Measurements from ENCODE around the gene TRIM58.

TRIM58 gene

DNA sequence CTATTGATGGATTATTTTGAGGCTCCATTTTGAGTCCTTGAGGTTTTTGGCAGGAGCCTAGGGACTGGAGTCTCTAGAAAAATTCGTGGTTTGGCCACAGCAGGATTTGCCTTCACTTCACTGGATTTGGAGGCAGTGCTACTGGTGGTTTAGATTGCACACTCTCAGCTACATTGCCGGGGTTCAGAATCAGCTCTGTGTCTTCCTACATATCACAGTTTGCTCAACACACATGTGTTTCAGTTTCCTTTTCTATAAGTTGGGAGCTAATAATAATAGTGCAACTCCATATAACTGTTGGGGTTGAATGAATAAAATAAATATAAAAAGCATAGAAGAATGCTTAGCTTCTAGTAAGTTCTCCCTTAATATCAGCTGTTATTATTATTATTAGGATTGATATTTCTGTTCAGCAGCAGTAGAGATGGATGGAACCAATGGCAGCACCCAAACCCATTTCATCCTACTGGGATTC, 38.2 kb downstream of the TRIM58 start, which contains the start of gene OR2W3:
Gene OR2W3, plus strand, starts transcription at position 425 of the 475 bp plus-strand sequence. Its CDS starts 0 bp downstream, at position 425.
- no peak for DNase-seq

DNA sequence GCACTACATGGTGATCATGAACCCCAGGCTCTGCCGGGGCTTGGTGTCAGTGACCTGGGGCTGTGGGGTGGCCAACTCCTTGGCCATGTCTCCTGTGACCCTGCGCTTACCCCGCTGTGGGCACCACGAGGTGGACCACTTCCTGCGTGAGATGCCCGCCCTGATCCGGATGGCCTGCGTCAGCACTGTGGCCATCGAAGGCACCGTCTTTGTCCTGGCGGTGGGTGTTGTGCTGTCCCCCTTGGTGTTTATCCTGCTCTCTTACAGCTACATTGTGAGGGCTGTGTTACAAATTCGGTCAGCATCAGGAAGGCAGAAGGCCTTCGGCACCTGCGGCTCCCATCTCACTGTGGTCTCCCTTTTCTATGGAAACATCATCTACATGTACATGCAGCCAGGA, 39.0 kb downstream of the TRIM58 start:
- no peak for DNase-seq

DNA sequence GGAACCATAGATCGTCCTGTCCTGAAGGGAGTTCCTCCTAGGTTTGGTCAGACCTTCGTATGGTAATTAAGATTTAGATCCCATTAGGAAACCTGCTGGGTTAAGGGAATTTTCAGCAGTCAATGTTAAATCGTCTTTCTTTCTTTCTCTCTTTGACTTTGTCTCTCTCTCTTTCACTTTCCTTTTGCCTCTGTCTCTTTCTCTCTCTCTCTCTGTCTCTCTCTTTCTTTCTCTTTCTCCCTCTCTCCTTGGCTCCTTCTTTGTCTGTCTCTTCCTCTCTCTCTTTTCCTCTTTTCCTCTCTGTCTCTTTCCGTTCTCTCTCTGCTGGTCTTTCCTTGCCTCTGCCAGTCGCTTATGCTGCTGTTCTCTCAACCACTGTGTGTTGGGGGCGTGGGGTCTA, 47.1 kb downstream of the TRIM58 start:
- DNase-seq = no peak

DNA sequence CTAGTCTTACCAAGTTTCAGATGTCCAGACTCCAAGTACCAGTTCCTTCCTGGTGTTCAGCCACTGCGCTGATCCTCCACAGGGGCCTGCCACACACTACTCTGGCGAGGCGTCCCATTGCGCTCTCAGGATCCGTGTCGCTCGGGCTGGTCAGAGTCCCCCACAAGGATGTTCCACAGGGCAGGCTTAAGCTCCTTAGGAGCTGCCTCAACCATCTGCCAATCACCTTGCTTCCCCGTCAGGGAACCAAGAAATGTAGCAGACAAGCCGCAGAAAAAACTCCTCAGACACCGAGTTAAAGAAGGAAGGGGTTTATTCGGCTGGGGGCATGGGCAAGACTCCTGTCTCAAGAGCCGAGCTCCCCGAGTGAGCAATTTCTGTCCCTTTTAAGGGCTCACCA, 48.2 kb downstream of the TRIM58 start:
- no peak for DNase-seq

DNA sequence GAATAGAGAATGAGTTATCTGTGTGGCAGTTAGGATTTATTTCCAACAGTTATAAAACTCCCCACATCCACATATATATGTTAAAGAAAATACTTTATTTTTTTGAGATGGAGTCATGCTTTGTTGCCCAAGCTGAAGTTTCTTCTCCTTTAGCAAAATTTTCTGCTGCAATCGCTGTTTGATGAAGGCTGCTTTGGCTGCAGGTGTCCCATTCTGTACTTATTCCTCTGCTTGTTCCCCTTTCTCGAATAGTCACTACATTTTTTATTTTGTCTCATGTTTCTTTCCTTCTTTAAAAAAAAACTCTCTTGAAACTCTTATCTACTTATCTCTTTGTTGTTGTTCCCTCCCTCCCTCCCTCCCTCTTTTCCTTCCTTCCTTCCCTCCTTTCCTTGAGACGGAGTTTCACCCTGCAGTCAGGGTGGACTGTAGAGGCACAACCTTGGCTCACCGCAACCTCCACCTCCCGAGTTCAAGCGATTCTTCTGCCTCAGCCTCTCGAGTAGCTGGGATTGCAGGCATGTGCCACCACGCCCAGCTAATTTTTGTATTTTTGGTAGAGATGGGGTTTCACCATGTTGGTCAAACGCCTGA, 49.0 kb downstream of the TRIM58 start:
- no peak for DNase-seq

DNA sequence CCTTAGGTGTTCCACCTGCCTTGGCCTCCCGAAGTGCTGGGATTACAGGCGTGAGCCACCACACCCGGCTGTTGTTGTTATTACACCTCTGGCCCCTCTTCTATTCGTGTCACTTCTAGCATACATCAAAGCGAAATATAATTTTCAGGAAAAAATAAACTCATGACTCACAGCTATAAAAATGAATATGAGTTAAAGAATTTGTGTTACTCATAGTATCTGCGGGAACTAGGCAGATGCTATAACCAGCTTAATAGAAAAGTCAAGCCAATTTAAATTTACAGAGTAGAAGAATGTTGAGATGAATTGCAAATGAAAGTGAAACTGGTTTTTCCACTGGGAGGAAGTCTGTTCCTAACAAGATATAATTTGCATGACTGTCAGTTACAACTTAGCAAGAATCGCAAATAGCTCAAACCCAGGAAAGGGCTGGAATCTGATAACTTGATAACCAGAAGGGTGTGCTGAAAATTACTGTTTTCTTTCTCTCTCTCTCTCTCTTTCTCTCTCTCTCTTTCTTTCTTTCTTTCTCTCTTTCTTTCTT, 49.6 kb downstream of the TRIM58 start:
- DNase-seq = peak; percentile 30

DNA sequence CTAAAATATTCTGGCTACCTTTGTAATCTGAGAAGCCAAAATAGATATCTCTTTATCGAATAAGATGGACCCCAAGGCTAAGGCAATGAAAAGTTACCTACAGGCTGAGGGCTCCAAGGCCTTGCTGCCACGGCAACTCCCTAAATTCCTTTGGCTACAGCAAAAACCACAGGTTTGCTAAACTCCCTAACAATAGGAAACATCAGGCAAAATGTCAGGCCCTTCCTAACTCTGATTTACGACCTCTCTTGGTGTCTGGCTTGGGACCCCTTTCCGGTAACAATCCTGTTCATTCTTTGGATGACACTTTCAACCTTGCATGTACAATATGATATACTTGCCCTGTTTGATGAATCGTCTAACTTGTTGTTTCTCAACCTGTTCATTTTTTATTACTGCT, 51.8 kb downstream of the TRIM58 start:
- no peak for DNase-seq

DNA sequence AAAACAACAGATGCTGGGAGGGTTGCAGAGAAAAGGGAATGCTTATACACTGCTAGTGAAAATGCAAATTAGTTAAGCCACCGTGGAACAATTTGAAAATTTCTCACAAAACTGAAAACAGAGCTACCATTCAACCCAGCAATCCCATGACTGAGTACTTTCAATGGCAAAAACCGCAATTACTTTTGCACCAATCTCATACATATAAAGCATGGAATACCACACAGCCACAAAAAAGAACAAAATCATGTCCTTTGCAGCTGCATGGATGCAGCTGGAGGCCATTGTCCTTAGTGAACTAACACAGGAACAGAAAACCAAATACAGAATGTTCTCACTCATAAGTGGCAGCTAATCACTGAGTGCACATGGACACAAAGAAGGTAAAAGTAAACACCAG, 56.8 kb downstream of the TRIM58 start:
- DNase-seq = no peak

DNA sequence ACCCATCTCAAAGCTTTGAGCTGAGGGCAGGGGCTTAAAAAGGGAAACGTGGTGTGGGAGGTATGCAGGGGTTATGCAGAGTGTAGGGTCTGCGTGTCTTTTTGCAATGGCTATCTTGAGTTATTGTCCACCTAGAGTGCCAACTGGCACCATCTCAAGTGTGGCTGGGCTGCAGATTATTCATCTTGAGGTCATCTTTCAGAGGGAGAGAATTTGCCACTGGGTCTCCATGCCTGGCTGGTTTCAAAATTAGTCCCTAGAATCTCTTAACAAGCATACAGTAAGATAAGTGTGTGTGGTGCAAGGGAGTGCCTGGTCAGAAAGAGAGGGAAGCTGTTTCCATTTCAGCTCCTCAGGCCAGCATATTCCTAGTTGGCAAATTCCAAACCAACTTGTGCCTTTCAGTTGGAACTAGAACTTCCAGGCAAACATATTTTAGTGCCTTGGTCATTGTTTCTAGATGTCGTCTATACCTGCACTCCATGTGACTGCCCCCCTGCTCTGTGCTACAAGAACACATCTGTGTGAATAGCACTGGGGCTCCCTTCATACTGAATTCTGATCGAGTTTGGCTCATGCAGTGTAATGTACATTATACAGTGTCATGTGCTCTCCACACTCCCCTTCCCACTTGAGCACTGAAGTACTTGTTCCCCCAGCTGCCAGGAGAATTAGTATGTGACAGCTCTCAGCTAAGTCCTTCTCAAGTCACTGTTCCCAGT, 58.1 kb downstream of the TRIM58 start:
- no peak for DNase-seq

DNA sequence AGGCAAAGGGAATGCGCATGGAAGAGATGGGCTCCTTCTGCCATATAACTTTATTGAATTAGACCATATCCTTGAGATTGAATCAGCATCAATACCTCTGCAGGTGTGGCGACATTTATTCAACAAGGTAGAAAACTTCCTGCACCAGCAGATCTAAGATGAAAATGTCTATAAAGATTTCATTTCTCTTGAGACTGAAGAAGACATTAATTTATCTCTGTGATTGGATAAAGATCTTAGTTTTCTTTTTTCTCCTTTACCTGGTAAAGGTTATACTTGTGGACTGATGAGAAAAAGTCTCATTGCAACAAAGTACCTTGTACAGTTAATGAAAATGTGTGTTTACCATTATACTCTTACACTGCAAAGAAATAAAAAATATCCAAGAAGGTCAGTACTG, 63.0 kb downstream of the TRIM58 start, which contains the start of gene OR2T8:
Gene OR2T8, plus strand, starts transcription at position 301 of the 400 bp plus-strand sequence. CDS start 766 bp downstream, outside the sequence.
- DNase-seq = no peak

DNA sequence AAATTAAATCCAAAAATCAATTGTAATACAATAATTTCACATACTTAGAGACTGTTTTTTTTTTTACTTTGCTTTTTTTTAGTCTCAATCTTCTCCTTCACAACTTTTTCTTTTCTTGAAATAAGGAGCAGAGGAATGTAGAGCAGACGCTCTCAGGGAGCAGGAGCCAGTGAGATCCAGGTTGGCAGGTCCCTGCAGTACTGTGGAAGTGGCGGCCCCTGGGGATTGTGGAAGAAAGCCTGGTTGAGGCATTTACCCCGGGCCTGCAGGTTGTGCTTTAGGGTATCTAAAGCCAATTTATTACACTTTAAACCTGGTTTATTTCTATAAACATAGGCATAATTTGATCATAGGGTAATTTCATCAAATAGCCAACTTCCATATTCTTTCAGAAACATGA, 67.0 kb downstream of the TRIM58 start:
- DNase-seq = no peak

DNA sequence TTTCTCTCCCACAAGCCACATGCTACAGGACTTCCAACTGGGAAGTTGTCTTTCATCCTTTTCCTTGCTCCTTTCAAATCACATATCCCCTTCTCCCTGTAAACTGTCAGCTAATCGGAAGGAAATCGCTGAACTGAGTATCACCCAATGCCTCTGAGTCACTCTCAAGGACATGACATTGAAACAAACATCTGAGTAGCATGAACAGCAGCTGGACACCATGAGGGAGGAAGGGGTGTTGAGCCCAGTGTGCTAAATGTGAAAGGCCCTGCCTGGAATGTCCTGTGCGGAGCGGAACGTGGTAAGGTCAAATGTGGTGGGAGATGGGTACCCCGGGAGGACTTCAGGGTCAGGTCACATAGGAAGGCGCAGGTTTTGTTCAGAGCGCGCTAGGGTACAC, 67.9 kb downstream of the TRIM58 start, which contains the start of gene OR2AJ1:
Gene OR2AJ1, plus strand, starts transcription at position 22 of the 400 bp plus-strand sequence. CDS start 8,880 bp downstream, outside the sequence.
- DNase-seq = no peak
